Spleen (tissue), 11 donors: ENCODE measurements around the gene SRP14. TPM values are rescaled to one million over a fixed set of nuclear protein-coding genes. Genes with fewer than 3 reads are reported as not detected.
A peak's percentile ranks its signal among the peaks of the same experiment; 100 is the strongest.

Experiments used
- DNase-seq: peaks from one replicate; pipeline ENCODE4 v3.0.0-alpha.2; 2020
- H3K27ac ChIP-seq, 8 donors: fragments of 200-600 bp; sonication (generic) in 7 of 8; 1 replicate in 4 of 8; 2 replicates in 4 of 8; pipeline versions ENCODE4 v1.5.0 to v1.8.0; 2016 to 2021; ENCODE audit warnings: inconsistent platforms in 4 of 8, mild to moderate bottlenecking in 4 of 8, moderate library complexity in 1 of 8
- H3K27me3 ChIP-seq, 7 donors: fragments of 200-600 bp; sonication (generic) in 6 of 7; replicated peaks in 1 of 7; 1 replicate in 4 of 7; 2 replicates in 3 of 7; pipeline versions ENCODE4 v1.5.0 to v1.8.0; 2016 to 2021; ENCODE audit warnings: inconsistent platforms in 3 of 7, mild to moderate bottlenecking in 1 of 7
- H3K36me3 ChIP-seq, 6 donors: fragments of 200-600 bp; sonication (generic) in 5 of 6; 1 replicate in 4 of 6; 2 replicates in 2 of 6; pipeline versions ENCODE4 v1.5.0 to v1.8.0; 2016 to 2021; ENCODE audit warnings: inconsistent platforms in 2 of 6
- H3K4me1 ChIP-seq, 6 donors: fragments of 200-600 bp; sonication (generic) in 5 of 6; 1 replicate in 3 of 6; 2 replicates in 3 of 6; pipeline versions ENCODE4 v1.5.0 to v1.8.0; 2016 to 2021; ENCODE audit warnings: inconsistent platforms in 3 of 6
- H3K4me3 ChIP-seq, 8 donors: fragments of 200-600 bp; sonication (generic) in 7 of 8; 1 replicate in 4 of 8; 2 replicates in 4 of 8; pipeline versions ENCODE4 v1.5.0 to v1.8.0; 2016 to 2021; ENCODE audit warnings: inconsistent platforms in 4 of 8, mild to moderate bottlenecking in 4 of 8, moderate library complexity in 2 of 8
- H3K9me3 ChIP-seq, 8 donors: fragments of 200-600 bp; sonication (generic) in 7 of 8; 1 replicate in 4 of 8; 2 replicates in 4 of 8; pipeline versions ENCODE4 v1.5.0 to v1.8.0; 2016 to 2021; ENCODE audit warnings: inconsistent platforms in 4 of 8
- POLR2A ChIP-seq, 3 donors: fragments of 450-650 bp; IDR thresholded peaks; one replicate each; pipeline ENCODE4 v1.5.1; 2017; ENCODE audit warnings: antibody characterized with exemption in 3 of 3, mild to moderate bottlenecking in 1 of 3
- POLR2AphosphoS5 ChIP-seq, 3 donors: sonication (generic); formaldehyde crosslinking; IDR thresholded peaks; one replicate each; pipeline ENCODE4 v1.5.1; 2017; ENCODE audit warnings: antibody characterized with exemption in 3 of 3
- WGBS, 5 donors: extraction: QIAGEN DNeasy Blood & Tissue Kit in 3 of 5; methylation state at CpG; one replicate each; pipeline versions ENCODE4 v1.1.5 to v1.1.7; 2013 to 2018; 5-methylcytosine and 5-hydroxymethylcytosine counted together
- intact Hi-C: fragments of 100-400 bp; cut with DNase I; formaldehyde crosslinking; loops from one replicate; pipeline ENCODE4 v1.15.0; 2023; ENCODE audit warnings: low total_unique reads
- polyA plus RNA-seq, 3 donors: library from polyadenylated mRNA; stranded (reverse); fragments of 200-250 nt; gene quantifications; one replicate each; pipeline ENCODE4 v1.2.1, GENCODE V29; 2013
- total RNA-seq, 7 donors: library from RNA; depleted of rRNA in 3 of 7; stranded (reverse); fragments of >200 nt in 3 of 7; fragmentation: NEBNext Ultra II Directional in 4 of 7; extraction: Animal tissue kit (Norgen Biotek cat#: 25700) in 4 of 7; gene quantifications; one replicate each; pipeline versions ENCODE4 v1.1.0 to v1.2.1, GENCODE V29; 2016 to 2021
- TF ChIP-seq, protein P1 (sequence below), 11 experiments: fragments of 200-600 bp in 7 of 11; fragments of 450-650 bp in 4 of 11; sonication (generic) in 4 of 11; IDR thresholded peaks in 8 of 11; conservative IDR thresholded peaks in 3 of 11; 1 replicate in 7 of 11; 2 replicates in 4 of 11; pipeline versions ENCODE4 v1.4.0 to v1.8.0; 2016 to 2021; ENCODE audit warnings: antibody characterized with exemption in 11 of 11, inconsistent platforms in 4 of 11, mild to moderate bottlenecking in 1 of 11
- donor health status: healthy with polysubstance abuse.
- donor health status: DM: no; HTN: no; CAD: no; lungs with moderate emphysema.
- donor health status: DM: no; HTN: no; CAD: no.
- donor health status: Bipolar disorder and iron deficiency.
- donor health status: healthy.
- donor health status: DM: no; HTN: no; CAD: no.
- donor health status: DM: yes; HTN: yes; CAD: no.

SRP14 gene
- total and polyA plus RNA-seq, 10 donors = 109 to 356 (median 185) TPM

GRCh38 chr15:40034186-40034946 lies 4.6 kb downstream of the SRP14 start:
- Histone ChIP-seq H3K9me3 (no peaks in the 10 kb centered on the region), H3K27ac (no peak overlapping the region), H3K27me3 (no peaks in the 10 kb centered on the region), H3K36me3 (peaks cover 2 to 85% (median 73%) of the 10 kb centered on the region in 6 donors), H3K4me3 (no peak overlapping the region), H3K4me1 (peaks cover 11 to 60% (median 23%) of the 10 kb centered on the region in 6 donors)
- intact Hi-C loops = no loop called here
- TF ChIP-seq POLR2AphosphoS5 (IDR thresholded peaks at IDR 0.05) (no peak), POLR2A (IDR thresholded peaks at IDR 0.05) (no peak)
- TF ChIP-seq, protein P1, sequence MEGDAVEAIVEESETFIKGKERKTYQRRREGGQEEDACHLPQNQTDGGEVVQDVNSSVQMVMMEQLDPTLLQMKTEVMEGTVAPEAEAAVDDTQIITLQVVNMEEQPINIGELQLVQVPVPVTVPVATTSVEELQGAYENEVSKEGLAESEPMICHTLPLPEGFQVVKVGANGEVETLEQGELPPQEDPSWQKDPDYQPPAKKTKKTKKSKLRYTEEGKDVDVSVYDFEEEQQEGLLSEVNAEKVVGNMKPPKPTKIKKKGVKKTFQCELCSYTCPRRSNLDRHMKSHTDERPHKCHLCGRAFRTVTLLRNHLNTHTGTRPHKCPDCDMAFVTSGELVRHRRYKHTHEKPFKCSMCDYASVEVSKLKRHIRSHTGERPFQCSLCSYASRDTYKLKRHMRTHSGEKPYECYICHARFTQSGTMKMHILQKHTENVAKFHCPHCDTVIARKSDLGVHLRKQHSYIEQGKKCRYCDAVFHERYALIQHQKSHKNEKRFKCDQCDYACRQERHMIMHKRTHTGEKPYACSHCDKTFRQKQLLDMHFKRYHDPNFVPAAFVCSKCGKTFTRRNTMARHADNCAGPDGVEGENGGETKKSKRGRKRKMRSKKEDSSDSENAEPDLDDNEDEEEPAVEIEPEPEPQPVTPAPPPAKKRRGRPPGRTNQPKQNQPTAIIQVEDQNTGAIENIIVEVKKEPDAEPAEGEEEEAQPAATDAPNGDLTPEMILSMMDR (IDR thresholded peaks at IDR 0.05 in 8 of 11, conservative IDR thresholded peaks at IDR 0.05 in 3 of 11) = no peak
- no peak for DNase-seq
- 74 to 89% (median 87%) methylated on average over 3 of the region's 3 CpGs for WGBS, 5 donors

- no peak for DNase-seq
- Histone ChIP-seq H3K27me3 (no peaks in the 10 kb centered on the region), H3K27ac (peak overlapping the region in 2 of 8 donors; percentile 33 to 44), H3K4me3 (no peak overlapping the region), H3K4me1 (peaks cover 5 to 46% (median 11%) of the 10 kb centered on the region in 6 donors), H3K9me3 (no peaks in the 10 kb centered on the region), H3K36me3 (peaks cover 2 to 100% (median 82%) of the 10 kb centered on the region in 6 donors)
- 88 to 91% (median 90%) methylated on average over 6 of the region's 6 CpGs for WGBS, 5 donors
- intact Hi-C loops = no loop called here
- TF ChIP-seq, protein P1 (IDR thresholded peaks at IDR 0.05 in 8 of 11, conservative IDR thresholded peaks at IDR 0.05 in 3 of 11) = no peak
- TF ChIP-seq POLR2AphosphoS5 (IDR thresholded peaks at IDR 0.05) (no peak), POLR2A (IDR thresholded peaks at IDR 0.05) (no peak)
Measured at GRCh38 chr15:40032125-40032839, 6.7 kb downstream of the SRP14 start.

GRCh38 chr15:40031300-40031699 lies 7.7 kb downstream of the SRP14 start:
- no peak for TF ChIP-seq POLR2AphosphoS5 (IDR thresholded peaks at IDR 0.05)
- TF ChIP-seq, protein P1 (IDR thresholded peaks at IDR 0.05 in 8 of 11, conservative IDR thresholded peaks at IDR 0.05 in 3 of 11) = no peak
- no peak for TF ChIP-seq POLR2A (IDR thresholded peaks at IDR 0.05)
- peaks cover 2 to 100% (median 80%) of the 10 kb centered on the region in 6 donors for H3K36me3 ChIP-seq
- WGBS, 5 donors = 90 to 98% (median 96%) methylated on average over 3 of the region's 3 CpGs
- no peaks in the 10 kb centered on the region for H3K9me3 ChIP-seq
- no peak for DNase-seq
- peaks cover 0 to 36% (median 1%) of the 10 kb centered on the region in 6 donors for H3K4me1 ChIP-seq
- no peaks in the 10 kb centered on the region for H3K27me3 ChIP-seq
- intact Hi-C loops = no loop called here
- no peak overlapping the region for H3K27ac ChIP-seq
- H3K4me3 ChIP-seq = no peak overlapping the region
